Astrocyte (in vitro differentiated cells and primary cell): Measurements from ENCODE around the gene ATXN2. TPM values are rescaled to one million over a fixed set of nuclear protein-coding genes. Genes with fewer than 3 reads are reported as not detected.
A peak's percentile ranks its signal among the peaks of the same experiment; 100 is the strongest.

Experiments used
- DNase-seq: peaks from one replicate; pipeline ENCODE4 v3.0.0-alpha.2; 2010; ENCODE audit warnings: low read depth
- FAIRE-seq: peaks from 2 replicates; lab custom pipeline; 2011; peaks lifted over from hg19 to GRCh38; lab: Jason Lieb, UNC
- H2AFZ ChIP-seq: 2 replicates; pipeline ENCODE4 v1.6.0; 2012; ENCODE audit warnings: low read depth, low read length, inconsistent platforms
- H3K27ac ChIP-seq: 2 replicates; pipeline ENCODE4 v1.5.1; 2011; ENCODE audit warnings: low read depth, low read length, inconsistent platforms
- H3K27me3 ChIP-seq: 2 replicates; pipeline ENCODE4 v1.6.0; 2011; ENCODE audit warnings: low read length, inconsistent platforms; ENCODE audit not compliant: insufficient read depth
- H3K36me3 ChIP-seq: 2 replicates; pipeline ENCODE4 v1.5.1; 2011; ENCODE audit warnings: low read length, inconsistent platforms; ENCODE audit not compliant: insufficient read depth
- H3K4me1 ChIP-seq: 2 replicates; pipeline ENCODE4 v1.5.1; 2011; ENCODE audit warnings: low read length, inconsistent platforms; ENCODE audit not compliant: insufficient read depth
- H3K4me2 ChIP-seq: 2 replicates; pipeline ENCODE4 v1.6.0; 2012; ENCODE audit warnings: low read length, inconsistent platforms
- H3K4me3 ChIP-seq: 2 replicates; pipeline ENCODE4 v1.5.1; 2011; ENCODE audit warnings: low read depth, mild to moderate bottlenecking, low read length, inconsistent platforms; ENCODE audit not compliant: insufficient read depth
- H3K79me2 ChIP-seq: 2 replicates; pipeline ENCODE4 v1.6.0; 2012; ENCODE audit warnings: mild to moderate bottlenecking, low read length, inconsistent platforms; ENCODE audit not compliant: insufficient read depth
- H3K9ac ChIP-seq: 2 replicates; pipeline ENCODE4 v1.6.0; 2012; ENCODE audit warnings: mild to moderate bottlenecking, low read length, inconsistent platforms
- H3K9me3 ChIP-seq: 2 replicates; pipeline ENCODE4 v1.5.1; 2012; ENCODE audit warnings: low read depth, mild to moderate bottlenecking, low read length, inconsistent platforms; ENCODE audit not compliant: insufficient read depth
- H4K20me1 ChIP-seq: 2 replicates; pipeline ENCODE4 v1.6.0; 2012; ENCODE audit warnings: low read length, inconsistent platforms; ENCODE audit not compliant: insufficient read depth
- H3K27ac Mint-ChIP-seq: one replicate; pipeline ENCODE4 v1.8.0; 2021; ENCODE audit warnings: mild to moderate bottlenecking, mixed read lengths; ENCODE audit not compliant: unreplicated experiment
- H3K27me3 Mint-ChIP-seq: one replicate; pipeline ENCODE4 v1.8.0; 2021; ENCODE audit warnings: low read depth, mixed read lengths; ENCODE audit not compliant: unreplicated experiment
- H3K36me3 Mint-ChIP-seq: one replicate; pipeline ENCODE4 v1.8.0; 2021; ENCODE audit warnings: low read depth, mixed read lengths; ENCODE audit not compliant: unreplicated experiment
- H3K4me1 Mint-ChIP-seq: one replicate; pipeline ENCODE4 v1.8.0; 2021; ENCODE audit warnings: low read depth, mixed read lengths; ENCODE audit not compliant: unreplicated experiment
- H3K4me3 Mint-ChIP-seq: one replicate; pipeline ENCODE4 v1.8.0; 2021; ENCODE audit warnings: mild to moderate bottlenecking, moderate library complexity, mixed read lengths; ENCODE audit not compliant: unreplicated experiment
- H3K9me3 Mint-ChIP-seq: one replicate; pipeline ENCODE4 v1.8.0; 2021; ENCODE audit warnings: mild to moderate bottlenecking, mixed read lengths; ENCODE audit not compliant: unreplicated experiment
- CTCF ChIP-seq: IDR thresholded peaks from 2 replicates; pipeline ENCODE4 v1.5.1; 2011; ENCODE audit warnings: low read depth, mild to moderate bottlenecking, inconsistent platforms, low read length, moderate library complexity; ENCODE audit not compliant: insufficient read depth
- EZH2 ChIP-seq: IDR thresholded peaks from 2 replicates; pipeline ENCODE4 v1.6.1; 2012; ENCODE audit warnings: mild to moderate bottlenecking, low read length, inconsistent platforms; ENCODE audit not compliant: insufficient read depth
- total RNA-seq: library from RNA; stranded (reverse); gene quantifications from 2 replicates; pipeline ENCODE4 v1.2.1, GENCODE V29; 2021

ATXN2 gene
- total RNA-seq, 1 donor from 2014 or later, result 58.0 TPM

- peak overlapping the region; percentile 69 for H2AFZ ChIP-seq
- H3K4me3 Mint-ChIP-seq, result peak overlapping the region; percentile 84
Observed at GRCh38 chr12:111599453-111600204, 514 bp upstream of the ATXN2 start.

GRCh38 chr12:111597831-111598636 is 1.1 kb downstream of the ATXN2 start:
- TF ChIP-seq EZH2, result no peak
- TF ChIP-seq CTCF, result no peak
- H3K4me3 Mint-ChIP-seq, result peak overlapping the region; percentile 98
- H3K27me3 ChIP-seq, result no peaks in the 10 kb centered on the region
- no peaks in the 10 kb centered on the region for H3K36me3 ChIP-seq
- H3K36me3 Mint-ChIP-seq, result peaks cover 2% of the 10 kb centered on the region
- peaks cover 49% of the 10 kb centered on the region for H4K20me1 ChIP-seq
- peak overlapping the region; percentile 66 for H2AFZ ChIP-seq
- no peaks in the 10 kb centered on the region for H3K9me3 Mint-ChIP-seq
- no peak for DNase-seq
- H3K27ac Mint-ChIP-seq, result peak overlapping the region; percentile 96
- H3K27me3 Mint-ChIP-seq, result no peaks in the 10 kb centered on the region
- H3K4me2 ChIP-seq, result peak overlapping the region; percentile 97
- peak overlapping the region; percentile 88 for H3K4me3 ChIP-seq
- FAIRE-seq, result no peak
- H3K9me3 ChIP-seq, result no peaks in the 10 kb centered on the region
- peak overlapping the region; percentile 99 for H3K27ac ChIP-seq
- H3K9ac ChIP-seq, result peak overlapping the region; percentile 96
- H3K4me1 Mint-ChIP-seq, result peaks cover 26% of the 10 kb centered on the region
- H3K79me2 ChIP-seq, result peaks cover 71% of the 10 kb centered on the region
- peaks cover 12% of the 10 kb centered on the region for H3K4me1 ChIP-seq

More at GRCh38 chr12:111599453-111600204, 514 bp upstream of the ATXN2 start:
- peak overlapping the region; percentile 97 for H3K4me2 ChIP-seq
- H3K4me3 ChIP-seq, result peak overlapping the region; percentile 88
- no peaks in the 10 kb centered on the region for H3K36me3 ChIP-seq
- peaks cover 55% of the 10 kb centered on the region for H3K79me2 ChIP-seq
- H3K4me1 Mint-ChIP-seq, result peaks cover 23% of the 10 kb centered on the region
- DNase-seq (peak; percentile 89), FAIRE-seq (no peak)
- H3K4me1 ChIP-seq, result peaks cover 12% of the 10 kb centered on the region
- H3K36me3 Mint-ChIP-seq, result peaks cover 2% of the 10 kb centered on the region
- H3K27ac Mint-ChIP-seq, result peak overlapping the region; percentile 64
- no peaks in the 10 kb centered on the region for H3K9me3 Mint-ChIP-seq
- no peaks in the 10 kb centered on the region for H3K27me3 Mint-ChIP-seq
- peak overlapping the region; percentile 96 for H3K9ac ChIP-seq
- peak overlapping the region; percentile 99 for H3K27ac ChIP-seq
- TF ChIP-seq CTCF, result no peak
- no peak for TF ChIP-seq EZH2
- H4K20me1 ChIP-seq, result peaks cover 34% of the 10 kb centered on the region
- H3K9me3 ChIP-seq, result no peaks in the 10 kb centered on the region
- no peaks in the 10 kb centered on the region for H3K27me3 ChIP-seq
